ENCODE measurements around the gene ST6GALNAC6.

- TF ChIP-seq CTCF (conservative IDR thresholded peaks at IDR 0.05 in 1 of 2, IDR thresholded peaks at IDR 0.05 in 1 of 2; ENCODE audit: extremely low read depth in 1 of 2, insufficient read depth in 1 of 2, low read depth in 1 of 2, low read length in 2 of 2) (peak in 1 of 2 donors; percentile 33), EZH2 (IDR thresholded peaks at IDR 0.05; ENCODE audit: borderline replicate concordance, low read length) (no peak)
Measured at GRCh38 chr9:127887792-127888191, 11.6 kb downstream of the ST6GALNAC6 start.

All from mammary epithelial cell (primary cell).